Fibroblast of skin of left quadriceps (primary cell): Measurements from ENCODE around the gene FOXD4.
"Not testable (repeated sequence)": the region's sequence is repeated elsewhere in the genome, so short reads cannot be mapped to it uniquely, and the experiment has no call there.

Experiments
- DNase-seq, 2 experiments: peaks; one replicate each; pipeline ENCODE4 v3.0.0-alpha.2; 2013; ENCODE audit warnings: low read depth in 2 of 2

The FOXD4 gene

DNA sequence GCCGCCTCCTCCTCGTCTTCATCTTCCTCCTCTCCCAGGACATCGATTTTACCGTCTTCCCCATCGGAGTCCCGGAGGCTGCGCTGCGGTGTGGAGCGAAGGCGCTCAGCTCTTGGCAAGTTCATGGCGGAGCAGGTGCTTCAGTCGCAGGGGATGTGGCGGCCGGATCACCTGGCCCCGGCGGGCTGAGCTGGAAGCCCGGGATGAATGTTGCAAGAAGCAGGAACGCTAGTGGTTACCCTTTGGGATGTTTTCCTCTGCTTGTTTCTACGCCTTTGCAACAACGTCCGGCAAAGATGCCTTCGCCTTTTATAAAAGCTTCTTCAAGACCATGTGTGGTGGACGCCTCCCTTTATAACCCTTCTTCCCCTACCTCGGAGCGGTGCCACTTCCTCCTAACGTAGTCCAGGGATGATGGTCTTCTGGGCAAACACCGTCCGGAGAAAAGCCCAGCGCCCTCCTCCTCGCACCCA lies at the start of gene FOXD4:
Gene FOXD4 (minus strand): TSS at position 423 of the 473 bp plus-strand sequence. CDS start 298 bp downstream, at position 125.
- DNase-seq, result not testable (repeated sequence)

DNA sequence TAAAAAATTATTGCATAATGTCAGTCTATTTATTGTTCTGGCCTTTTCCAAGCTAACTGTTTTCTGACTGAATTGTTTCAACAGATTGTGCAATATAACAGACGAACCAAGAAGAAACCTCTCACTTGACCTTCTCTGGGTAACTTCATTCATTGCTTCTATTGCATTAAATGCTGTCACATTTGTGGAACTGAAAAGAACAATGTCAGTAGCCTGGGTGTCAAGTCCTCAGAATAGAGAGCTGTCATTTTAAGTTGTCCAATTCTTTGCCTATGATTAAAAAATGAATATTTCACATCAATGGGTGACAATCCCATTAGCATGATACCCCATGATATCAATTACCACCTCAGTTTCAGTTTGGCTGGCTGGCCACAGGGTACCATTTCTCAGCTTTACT lies 41.7 kb upstream of the FOXD4 start:
- not testable (repeated sequence) for DNase-seq

DNA sequence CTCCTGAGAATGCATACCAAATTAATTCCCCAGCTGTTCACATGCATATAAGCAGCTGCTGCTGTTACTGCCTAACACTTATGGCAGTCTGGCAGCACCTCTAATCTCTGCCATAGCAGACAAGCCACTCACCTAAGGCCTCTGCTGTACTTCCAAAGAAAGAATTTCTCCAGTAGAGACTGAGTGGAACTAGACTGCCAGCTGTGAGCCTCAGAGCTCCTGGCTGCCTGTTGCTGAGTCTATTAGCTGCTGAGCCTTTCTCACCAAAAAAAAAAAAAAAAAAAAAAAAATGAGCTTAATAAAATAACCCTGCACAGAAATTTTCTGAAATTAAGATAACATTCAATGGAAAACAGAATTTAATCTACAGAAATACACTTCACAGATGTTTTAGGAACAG lies 33.0 kb upstream of the FOXD4 start:
- DNase-seq, result not testable (repeated sequence)

DNA sequence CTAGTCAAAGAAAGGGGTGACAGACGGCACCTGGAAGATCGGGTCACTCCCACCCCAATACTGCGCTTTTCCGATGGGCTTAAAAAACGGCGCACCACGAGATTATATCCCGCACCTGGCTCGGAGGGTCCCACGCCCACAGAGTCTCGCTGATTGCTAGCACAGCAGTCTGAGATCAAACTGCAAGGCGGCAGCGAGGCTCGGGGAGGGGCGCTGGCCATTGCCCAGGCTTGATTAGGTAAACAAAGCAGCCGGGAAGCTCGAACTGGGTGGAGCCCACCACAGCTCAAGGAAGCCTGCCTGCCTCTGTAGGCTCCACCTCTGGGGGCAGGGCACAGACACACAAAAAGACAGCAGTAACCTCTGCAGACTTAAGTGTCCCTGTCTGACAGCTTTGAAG lies 21.7 kb upstream of the FOXD4 start:
- not testable (repeated sequence) for DNase-seq

DNA sequence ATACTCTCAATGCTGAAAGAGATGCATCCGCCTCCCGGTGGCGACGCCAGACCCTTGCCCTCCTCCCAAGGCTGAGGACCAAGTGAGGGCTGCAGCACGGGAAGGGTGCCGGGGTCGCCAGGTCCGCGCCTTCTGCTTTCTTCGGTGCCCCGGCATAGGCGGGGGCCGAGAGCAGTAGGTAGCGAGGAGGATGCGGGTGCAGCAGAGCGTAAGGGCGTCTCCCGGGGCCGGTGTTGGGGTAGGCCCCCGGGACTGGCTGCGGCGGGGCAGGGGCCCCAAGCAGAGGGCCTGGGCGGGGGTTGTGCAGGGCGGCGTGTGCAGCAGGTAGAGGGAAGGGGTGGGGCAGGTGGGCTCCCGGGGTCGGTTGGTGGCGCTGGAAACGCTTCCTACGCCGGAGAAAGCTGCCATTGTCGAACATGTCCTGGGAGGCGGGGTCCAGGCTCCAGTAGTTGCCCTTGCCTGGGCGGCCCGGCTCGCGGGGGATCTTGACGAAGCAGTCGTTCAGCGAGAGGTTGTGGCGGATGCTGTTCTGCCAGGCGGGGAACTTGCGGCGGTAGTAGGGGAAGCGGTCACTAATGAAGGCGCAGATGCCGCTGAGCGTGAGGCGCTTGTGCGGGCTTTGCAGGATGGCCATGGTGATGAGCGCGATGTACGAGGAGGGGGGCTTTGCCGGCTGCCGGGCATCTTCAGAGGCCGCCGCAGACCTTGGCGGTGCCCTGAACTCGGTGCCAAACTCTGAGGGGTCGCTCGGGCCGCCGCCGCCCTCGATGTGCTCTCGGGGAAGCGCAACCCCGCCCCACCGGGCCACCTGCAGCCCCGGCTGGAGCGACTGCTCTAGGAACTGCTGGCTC lies 848 bp downstream of the FOXD4 start:
- not testable (repeated sequence) for DNase-seq

DNA sequence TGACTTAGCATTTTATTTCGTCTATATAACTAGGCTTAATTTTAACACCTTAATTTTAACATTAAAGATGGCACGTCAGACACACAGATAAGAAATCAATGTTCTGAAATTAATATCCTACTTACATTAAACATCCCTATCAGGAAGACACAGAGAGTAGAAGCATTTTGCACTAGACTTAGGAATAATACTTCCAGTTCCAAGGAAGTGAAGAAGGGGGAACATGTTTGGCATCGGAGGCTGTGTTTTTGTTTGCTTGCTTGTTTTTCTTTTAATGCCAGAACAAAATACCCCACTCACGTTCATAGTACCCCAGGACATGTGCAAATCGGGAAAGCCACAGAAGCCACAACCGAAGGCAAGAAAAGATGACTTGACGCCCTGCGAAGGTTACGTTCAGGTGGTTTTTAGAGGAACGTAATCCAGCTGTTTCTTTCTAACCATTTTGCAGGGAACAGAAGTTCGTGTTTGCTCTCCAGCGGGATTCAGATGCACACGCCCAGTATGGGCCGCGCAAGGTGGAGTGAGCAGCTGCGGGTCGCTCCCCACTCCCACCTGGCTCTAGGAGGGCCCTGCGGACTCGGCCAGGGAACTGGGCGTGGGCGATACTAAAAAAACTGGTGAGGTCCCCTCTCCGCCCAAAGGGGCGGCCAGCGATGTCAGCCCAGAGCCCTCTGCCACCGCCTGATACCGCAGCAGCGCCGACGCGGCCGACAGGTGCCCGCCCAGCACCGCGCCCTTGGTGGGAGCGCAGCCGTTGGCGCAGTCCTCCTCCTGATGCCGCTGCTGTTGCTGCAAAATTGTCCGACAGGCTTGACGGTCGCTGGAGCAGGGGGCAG lies 1.8 kb downstream of the FOXD4 start:
- DNase-seq, result not testable (repeated sequence)

DNA sequence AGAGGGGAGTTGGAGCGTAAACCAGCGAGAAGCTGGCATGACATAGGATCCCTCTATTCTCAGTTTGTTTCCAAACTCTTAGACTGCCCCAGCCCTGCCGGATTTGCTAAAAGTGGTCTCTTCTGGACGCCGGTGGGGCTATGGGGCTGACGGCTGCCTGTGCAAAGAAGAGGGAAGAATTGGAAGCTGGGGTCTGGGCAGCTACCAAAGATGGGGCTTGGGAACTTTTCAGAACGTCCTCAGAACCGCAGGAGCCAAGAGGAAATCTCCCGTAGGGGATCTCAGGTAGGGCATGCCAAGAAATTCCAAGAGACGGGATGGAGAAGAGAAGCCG lies 3.1 kb downstream of the FOXD4 start:
- DNase-seq, result not testable (repeated sequence)

DNA sequence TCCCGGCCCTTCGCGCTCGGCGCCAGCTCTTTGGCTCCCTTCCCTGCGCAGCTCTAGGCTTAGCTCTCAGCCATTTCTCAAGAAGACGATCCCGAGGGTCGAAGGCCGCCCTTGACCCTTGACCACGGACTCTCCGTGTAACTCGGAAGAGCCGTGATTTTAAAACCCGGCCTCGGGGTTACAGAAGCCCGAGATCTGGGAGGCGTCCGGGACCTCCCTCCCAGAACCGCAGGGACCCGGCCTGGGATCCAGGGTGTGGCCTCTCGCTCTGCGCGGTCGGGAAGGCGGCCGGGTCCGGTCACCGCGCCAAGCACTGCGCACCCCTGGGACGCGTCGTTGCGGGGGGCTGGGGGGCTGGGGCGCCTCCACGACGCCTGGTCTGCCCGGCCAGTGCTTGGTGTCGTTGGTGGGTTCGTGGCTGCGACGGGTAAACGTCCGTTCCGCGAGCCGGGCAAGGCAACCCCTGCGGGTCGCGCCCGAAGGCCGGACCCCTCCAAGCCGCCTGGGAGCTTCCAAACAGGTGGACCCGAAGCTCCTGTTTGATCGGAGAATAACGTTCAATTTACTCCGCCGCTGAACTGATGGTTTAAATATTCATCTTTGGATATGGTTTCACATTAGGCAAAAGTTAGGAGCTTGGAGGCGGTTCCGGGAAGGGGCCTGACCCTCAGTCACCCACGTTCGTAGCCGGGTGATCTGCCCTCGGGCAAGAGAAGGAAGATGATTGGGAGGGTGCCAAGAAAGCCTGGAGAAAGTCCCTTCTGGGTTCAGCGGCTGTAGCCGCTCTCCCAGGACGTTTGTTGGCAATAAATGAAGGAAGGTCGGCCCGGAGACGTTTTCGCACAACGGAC lies 3.7 kb downstream of the FOXD4 start:
- not testable (repeated sequence) for DNase-seq

DNA sequence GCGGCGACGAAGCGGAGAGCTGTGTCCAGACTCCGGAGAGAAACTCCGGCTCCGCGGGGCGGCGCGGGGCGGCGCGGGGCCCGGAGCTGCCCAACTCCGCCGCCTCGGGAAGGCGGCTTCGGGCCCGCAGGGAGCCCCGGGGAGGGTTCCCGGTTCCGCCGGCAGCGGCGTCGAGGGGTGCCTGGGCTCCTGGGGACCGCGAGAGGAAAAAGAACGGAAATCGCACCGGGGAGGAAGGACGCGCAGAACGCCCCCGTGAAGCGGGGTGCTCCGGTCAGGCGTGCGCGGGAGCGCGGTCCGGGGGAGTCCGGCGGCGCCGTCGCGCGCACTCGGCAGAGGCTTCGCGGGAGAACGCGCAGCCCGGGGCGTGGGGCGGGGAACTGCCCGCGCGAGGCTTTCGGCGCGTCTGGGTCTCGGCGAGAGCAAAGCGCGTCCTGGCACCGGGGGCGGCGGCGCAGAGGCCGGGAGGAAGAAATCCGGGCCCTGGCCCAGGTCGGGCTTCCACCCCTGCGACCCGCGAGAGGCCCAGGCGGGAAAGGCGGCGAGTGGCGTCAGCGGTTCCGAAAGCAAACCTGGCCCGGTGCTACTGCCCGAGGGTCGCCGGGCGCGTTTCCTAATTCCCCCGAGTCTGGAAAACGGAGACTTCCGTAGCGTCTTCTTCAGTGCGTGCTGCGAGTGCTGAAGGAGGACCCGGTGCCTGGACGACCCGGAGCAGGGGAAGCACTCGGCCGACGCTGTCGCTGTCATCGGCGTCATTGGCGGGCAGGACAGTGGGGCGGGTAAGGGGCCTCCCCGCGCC lies 4.5 kb downstream of the FOXD4 start:
- DNase-seq, result not testable (repeated sequence)

DNA sequence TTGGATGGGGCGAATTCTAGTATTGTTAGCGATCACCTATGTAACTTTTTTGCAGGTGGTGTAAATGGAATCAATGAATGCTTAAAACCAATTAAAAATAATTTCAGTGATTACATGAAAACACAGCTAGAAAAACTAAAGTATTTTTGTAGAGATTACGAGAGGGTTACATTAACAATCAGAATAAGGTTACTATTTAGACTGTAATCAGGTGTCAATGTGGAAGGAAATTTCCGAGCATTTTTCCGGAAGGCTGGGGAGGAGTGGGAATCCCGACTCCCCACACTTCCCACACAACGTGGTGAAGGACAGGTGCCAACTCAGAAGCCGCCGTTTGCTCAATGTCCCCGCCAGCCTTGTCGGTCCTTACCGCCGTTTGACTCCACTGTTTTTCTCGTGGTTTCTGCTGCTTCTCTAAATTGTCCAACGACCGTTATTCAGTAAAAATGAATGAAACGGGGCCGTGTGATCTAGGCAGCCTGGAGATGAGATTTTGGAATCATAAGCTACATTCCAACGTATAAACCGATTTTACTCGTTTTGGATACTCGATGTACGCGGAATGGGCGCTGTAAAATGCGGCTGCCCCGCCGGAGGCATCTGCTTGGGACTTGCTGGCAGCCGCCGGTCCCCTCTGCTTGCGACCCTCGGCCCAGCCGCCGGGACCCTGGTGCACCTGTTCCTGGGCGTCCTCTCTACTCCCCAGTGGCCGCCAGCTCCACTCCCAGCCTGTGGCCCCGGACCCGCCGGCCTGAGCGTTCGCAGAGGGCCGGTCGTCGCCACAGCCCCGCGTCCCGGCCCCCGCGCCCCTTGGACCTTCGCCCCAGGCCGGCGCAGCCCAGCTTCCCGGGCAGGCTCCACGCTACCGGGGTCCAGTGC lies 5.4 kb downstream of the FOXD4 start:
- not testable (repeated sequence) for DNase-seq

DNA sequence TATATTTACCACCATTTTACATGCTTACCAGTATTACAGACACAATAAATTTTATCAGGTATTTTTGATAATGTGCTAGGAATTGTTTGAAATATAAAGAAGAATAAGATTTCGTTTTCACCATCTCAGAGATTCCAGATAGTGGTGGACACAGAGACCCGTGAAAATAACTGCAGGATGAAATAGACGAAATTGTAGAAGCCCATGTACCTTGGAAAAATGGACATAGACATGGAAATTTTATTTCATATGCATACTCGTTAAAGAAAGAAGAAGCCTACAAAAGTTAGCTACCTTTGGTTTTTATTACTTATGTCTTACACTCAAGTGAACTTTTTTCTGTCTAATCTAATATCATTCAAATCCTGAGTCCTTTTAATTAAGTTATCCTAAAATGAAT lies 7.5 kb downstream of the FOXD4 start:
- DNase-seq, result not testable (repeated sequence)

DNA sequence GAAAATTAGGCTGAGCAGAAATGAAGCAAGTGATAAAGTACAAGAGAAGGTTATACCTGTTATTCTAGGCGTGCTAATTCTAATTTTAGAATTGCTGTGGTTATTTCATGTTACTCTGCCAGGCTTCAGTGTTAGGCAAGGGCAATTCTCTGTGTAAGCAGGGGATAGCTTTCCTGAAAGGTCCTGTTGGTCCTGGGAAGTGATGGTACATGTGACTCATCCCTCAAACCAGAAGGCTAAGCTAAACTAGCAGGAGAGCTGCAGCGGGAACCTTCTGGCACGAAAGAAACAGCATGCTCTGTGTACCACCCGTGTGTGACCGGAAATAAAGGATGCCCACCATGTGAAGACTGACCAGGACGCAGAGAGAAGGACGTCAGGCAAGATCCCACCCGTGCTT lies 8.7 kb downstream of the FOXD4 start:
- not testable (repeated sequence) for DNase-seq

DNA sequence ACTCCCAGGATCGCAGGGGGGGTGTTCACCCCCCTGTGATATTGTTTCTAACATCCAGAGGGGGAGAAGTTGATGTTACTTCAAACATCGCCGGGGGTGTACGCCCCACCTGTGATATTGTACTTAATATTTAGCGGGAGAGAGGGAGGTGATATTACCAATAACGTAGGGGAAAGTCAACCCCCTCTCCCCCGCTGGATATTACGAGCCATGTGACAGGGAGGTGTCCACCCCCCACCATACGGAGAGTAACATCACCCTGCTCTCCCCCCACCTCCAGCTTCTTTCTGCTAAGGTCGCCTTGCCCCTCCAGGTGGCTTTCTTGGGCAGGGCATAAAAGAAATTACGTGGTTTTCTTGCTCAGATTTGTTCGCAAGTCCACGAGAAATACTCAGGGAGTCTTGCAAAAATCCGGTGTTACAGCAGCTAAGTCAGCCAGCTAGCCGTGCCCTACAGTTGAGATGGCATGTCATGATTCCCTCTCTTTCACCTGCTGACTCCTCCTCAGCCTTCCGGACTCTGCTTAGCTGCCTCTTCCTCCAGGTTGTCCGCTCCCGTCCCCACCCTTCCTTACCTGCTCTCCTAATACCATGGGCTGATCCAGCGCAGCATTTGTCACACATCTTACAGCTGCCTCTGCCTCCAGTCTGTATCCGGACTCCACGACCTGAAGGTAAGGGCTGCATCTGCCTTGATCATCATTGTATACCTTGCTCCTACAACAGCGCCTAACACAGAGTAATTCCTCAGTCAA lies 9.3 kb downstream of the FOXD4 start:
- DNase-seq, result not testable (repeated sequence)

DNA sequence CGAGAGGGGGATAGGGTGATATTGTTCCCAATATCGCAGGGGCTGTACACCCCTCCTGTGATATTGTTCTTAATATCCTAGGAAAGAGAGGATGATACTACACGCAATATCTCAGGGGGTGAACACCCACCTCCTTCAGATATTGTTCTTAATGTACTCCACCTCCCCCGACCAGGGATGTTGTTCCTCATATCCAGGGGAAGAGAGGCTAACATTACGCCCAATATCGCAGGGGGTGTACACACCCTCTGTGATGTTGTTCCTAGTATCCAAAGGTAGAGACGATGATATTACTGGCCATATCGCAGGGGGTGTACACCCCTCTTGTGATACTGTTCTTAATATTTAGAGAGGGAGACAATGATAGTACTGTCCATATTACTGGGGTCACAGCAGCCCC lies 12.2 kb downstream of the FOXD4 start:
- not testable (repeated sequence) for DNase-seq

DNA sequence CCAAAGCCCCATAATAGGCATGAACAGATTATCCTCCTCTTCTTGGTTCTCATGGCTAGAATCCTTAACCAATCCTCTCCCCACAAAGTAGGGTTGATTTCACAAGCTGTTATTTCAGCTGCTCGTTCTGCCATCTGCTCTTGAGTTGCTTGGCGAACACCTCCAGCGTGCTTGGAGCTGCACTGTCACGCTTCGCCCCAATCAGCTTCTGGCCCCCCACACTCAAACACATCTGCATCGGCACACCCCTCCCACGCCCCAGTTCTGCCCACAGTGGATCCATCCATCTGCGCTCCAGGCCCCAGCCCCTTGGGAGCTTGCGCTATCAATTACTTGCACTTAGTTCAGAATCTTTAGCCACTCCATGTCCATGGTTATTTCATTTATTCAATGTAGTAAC lies 17.8 kb downstream of the FOXD4 start:
- not testable (repeated sequence) for DNase-seq

DNA sequence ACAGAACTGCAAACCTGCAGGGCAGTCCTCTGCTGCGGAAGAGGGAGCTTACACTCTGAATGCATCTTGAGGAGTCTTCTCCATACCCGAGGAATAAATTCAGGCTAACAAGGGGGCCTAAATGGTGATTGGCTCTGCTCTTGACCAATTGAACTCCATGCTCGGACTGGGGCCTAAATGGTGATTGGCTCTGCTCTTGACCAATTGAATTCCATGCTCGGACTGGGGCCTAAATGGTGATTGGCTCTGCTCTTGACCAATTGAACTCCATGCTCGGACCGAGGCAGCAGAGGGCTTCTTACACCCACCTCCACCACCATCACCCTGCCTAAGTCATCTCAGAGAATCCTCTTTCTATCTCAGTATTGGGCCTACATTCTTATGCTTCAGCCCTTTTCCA lies 18.4 kb downstream of the FOXD4 start:
- not testable (repeated sequence) for DNase-seq

DNA sequence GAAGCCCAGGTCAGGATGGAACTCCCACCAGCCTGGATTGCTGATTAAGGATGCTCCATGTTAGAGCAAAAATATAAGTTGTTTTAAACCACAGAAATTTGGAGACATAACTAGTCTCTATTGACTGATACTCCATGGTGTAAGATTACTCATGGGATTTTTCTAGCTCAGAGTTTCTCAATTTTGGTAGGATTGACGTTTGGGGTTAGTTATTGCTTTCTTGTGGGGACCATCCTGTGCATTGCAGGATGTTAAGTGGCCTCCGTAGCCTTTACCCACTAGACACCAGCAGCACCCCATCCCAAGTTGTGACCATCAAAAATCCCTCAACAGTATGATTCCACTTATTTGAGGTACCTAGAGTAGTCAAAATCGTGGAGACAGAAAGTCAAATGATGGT lies 19.4 kb downstream of the FOXD4 start:
- DNase-seq, result not testable (repeated sequence)

DNA sequence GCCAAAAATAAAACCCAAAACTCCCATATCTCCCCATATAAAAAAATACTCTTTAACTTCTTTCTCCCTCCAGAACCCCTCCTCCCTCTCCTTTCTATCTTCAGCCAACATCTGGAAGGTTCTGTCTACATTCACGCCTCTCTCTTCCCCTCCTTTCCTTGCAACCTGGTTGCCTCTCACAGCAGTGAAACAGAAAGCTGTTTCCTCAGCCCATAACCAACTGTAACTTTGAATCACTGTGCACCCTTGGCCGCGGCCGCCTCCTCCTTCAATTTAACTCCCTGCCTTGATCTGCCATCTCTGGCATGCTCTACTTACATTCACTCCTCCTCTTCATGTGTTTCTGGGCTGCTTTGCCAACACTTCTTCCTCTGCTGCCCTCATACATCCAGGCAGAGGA lies 23.2 kb downstream of the FOXD4 start:
- not testable (repeated sequence) for DNase-seq

DNA sequence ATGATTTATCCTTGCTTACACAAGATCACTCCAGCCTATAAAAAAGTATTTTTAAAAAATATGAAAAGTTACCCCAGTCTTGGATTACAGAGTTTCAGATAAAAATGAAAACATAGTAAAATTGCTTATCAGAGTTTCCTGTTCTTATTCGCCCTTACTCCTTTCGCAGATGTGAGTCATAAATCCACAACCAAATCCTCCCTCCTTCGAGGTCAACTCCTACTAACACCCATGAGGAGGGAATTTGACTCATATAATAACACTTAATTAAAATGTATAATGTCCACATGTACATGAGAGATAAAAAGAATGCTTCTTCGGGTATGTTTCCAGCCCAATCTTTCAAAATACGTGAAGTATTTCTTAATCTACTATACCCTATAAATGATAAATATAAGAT lies 23.9 kb downstream of the FOXD4 start:
- not testable (repeated sequence) for DNase-seq
